Activated T-cell treated with anti-CD3 and anti-CD28 coated beads, Interleukin-2, amount 50 U/mL, for 72 hours (primary cell): ENCODE results near the gene MTERF4. TPM values are rescaled to one million over a fixed set of nuclear protein-coding genes. Genes with fewer than 3 reads are reported as not detected.

Experiments
- ATAC-seq, 2 donors: fragments of 150-1000 bp; cut with Tn5 transposase; replicated peaks in 1 of 2; 2 replicates each; pipeline ENCODE4 v1.10.0; 2021; ENCODE audit warnings: moderate library complexity in 2 of 2, mild to moderate bottlenecking in 1 of 2
- DNase-seq, 2 donors: peaks; one replicate each; pipeline ENCODE4 v3.0.0; 2021 to 2022; ENCODE audit warnings: mixed read lengths in 1 of 2
- H3K27ac Mint-ChIP-seq: one replicate; pipeline ENCODE4 v1.8.0; 2022; ENCODE audit warnings: mild to moderate bottlenecking, moderate library complexity, mixed read lengths
- H3K27me3 Mint-ChIP-seq: one replicate; pipeline ENCODE4 v1.8.0; 2022; ENCODE audit warnings: low read depth, mixed read lengths
- H3K36me3 Mint-ChIP-seq, 2 donors: one replicate each; pipeline ENCODE4 v1.8.0; 2022; ENCODE audit warnings: mixed read lengths in 2 of 2, mild to moderate bottlenecking in 1 of 2; ENCODE audit not compliant: insufficient read depth in 2 of 2
- H3K4me1 Mint-ChIP-seq: one replicate; pipeline ENCODE4 v1.8.0; 2022; ENCODE audit warnings: low read depth, mixed read lengths
- H3K4me3 Mint-ChIP-seq, 2 donors: one replicate each; pipeline ENCODE4 v1.8.0; 2022; ENCODE audit warnings: mild to moderate bottlenecking in 2 of 2, mixed read lengths in 2 of 2, moderate library complexity in 2 of 2
- H3K9me3 Mint-ChIP-seq, 2 donors: one replicate each; pipeline ENCODE4 v1.8.0; 2022; ENCODE audit warnings: mixed read lengths in 2 of 2
- total RNA-seq, 2 donors: library from RNA; stranded (reverse); gene quantifications; one replicate each; pipeline ENCODE4 v1.2.3, GENCODE V29; 2022

Gene MTERF4
- total RNA-seq, 2 donors from 2014 or later: 48.7 to 53.7 TPM

DNA sequence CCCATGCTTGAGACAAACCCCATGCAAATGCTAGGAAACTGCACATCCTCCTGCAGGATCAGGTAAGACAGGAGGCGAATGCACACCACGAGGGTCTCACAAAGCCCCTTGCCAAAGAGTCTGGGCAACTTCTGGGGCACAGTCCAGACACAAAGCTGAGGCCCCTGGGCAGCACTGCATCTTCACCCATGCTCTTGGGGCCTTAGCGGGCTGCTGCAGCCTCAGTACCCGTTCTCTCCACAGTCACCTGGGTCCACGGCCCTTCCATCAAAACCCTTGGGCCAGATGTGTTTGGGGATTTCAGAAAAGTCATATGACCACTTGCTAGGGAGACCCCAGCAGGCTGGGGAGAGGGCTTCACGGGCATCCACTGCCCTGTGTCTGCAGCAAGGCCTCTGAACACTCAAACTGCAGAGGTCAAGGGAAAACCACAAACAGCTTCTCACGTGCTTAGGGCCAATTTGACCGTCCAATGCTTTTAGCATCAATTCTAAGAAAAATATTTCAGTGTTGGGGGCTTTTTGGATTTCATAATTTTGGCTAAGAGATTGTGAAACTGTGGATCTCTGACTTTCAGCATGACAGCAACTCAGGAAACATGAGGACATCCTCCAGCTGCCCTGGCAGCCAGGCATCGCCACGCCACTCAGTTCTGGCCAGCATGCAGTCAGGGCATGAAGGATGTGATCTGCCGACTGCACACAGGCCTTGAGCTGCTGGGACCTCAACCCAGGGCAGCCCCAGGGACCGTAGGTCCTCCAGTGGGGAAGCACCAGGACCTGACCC is 27.2 kb upstream of the MTERF4 start:
- peak overlapping the region; percentile 97 for H3K27ac Mint-ChIP-seq
- H3K36me3 Mint-ChIP-seq: peaks cover 10 to 35% of the 10 kb centered on the region in 2 donors
- no peak for DNase-seq
- H3K9me3 Mint-ChIP-seq: no peaks in the 10 kb centered on the region
- H3K4me3 Mint-ChIP-seq: peak overlapping the region; percentile 0 to 52
- no peak for ATAC-seq
- H3K27me3 Mint-ChIP-seq: no peaks in the 10 kb centered on the region
- peaks cover 52% of the 10 kb centered on the region for H3K4me1 Mint-ChIP-seq

DNA sequence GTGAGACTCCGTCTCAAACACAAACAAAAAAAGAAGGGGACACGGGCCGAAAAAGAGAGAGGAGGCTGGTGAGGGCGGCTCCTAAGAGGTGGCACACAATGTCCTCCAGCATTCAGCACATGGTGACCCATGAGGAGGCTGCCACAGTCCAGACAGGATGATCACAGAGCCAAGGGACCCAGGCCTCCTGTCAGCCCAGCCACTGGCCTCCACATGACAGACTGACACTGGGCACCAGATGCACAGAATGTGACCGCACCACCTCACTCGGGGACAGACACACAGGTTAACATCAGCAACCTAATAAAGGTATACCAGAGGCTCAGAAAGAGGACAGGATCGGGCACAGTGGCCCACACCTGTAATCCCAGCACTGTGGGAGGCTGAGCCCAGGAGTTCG is 26.2 kb upstream of the MTERF4 start:
- DNase-seq (no peak), ATAC-seq (no peak)
- Mint-ChIP-seq H3K4me3 (peak overlapping the region; percentile 73 to 82), H3K36me3 (peaks cover 10 to 31% of the 10 kb centered on the region in 2 donors), H3K27ac (peak overlapping the region; percentile 97), H3K9me3 (no peaks in the 10 kb centered on the region), H3K27me3 (no peaks in the 10 kb centered on the region), H3K4me1 (peaks cover 59% of the 10 kb centered on the region)

DNA sequence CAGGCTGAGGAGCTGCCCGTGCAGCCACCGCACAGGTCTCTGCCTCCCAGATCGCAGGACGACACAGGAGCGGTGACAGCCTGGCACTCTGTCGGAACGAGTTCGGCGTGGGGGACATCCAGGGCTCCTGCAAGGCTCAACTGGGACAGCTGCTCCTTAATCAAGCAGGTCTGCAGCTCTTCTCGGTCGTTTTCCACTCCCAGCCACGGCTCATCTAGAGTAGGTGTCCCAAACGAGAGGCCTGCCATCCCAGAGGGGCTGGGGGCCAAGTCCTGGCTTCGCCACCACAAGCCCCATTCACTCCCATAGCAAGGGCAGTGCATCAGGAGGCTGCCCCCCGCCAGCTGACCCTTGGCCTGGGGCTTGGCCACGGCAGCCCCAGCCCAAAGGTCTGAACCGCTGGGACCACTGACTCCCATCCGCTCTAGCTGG is 24.7 kb upstream of the MTERF4 start:
- Mint-ChIP-seq H3K36me3 (peaks cover 12 to 25% of the 10 kb centered on the region in 2 donors), H3K4me1 (peaks cover 59% of the 10 kb centered on the region), H3K27me3 (no peaks in the 10 kb centered on the region), H3K27ac (no peak overlapping the region), H3K4me3 (peak overlapping the region; percentile 73 to 82), H3K9me3 (no peaks in the 10 kb centered on the region)
- DNase-seq (no peak), ATAC-seq (no peak)

DNA sequence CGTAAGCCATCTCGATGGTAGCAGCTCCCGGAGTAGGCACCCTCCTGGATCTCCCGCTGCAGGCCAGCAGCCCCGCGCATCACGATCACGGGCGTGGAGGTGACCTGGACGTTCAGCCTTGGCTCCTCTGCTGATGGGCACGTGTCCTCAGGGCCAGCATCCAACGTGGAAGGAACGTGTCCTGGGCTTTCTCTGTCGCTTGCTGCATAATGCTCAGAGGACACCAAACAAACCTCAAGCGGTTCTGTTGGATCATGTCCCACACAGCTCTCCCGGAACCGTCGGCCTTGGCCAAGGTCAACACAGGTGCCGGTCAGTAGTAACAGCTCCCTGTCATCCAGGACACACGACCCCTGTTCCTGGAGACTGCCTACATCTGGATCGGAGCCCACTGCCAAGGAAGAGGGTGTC is 24.1 kb upstream of the MTERF4 start:
- no peak overlapping the region for H3K27ac Mint-ChIP-seq
- H3K4me3 Mint-ChIP-seq: peak overlapping the region; percentile 73 to 82

DNA sequence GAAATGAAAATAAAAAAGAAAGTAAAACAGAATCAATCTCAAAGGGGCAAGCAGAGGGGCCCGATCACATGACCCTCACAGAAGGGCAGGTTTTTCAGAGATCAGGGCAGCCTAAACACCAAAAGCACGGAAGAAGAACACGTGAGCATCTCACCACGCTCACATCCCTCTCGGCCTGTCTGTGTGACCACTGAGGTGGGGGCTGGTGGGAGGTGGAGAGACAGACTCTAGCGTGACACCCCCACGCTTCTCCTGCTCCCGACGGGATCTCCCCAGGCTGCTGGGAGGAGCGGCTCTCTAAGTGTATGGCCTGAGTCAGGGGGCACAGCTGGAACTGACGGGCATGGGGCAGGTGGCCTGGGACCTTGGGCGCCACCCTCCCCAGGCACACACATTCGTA is 23.5 kb upstream of the MTERF4 start:
- Mint-ChIP-seq H3K4me3 (peak overlapping the region; percentile 73 to 82), H3K9me3 (peaks cover 3 to 4% of the 10 kb centered on the region in 2 donors), H3K27ac (no peak overlapping the region), H3K36me3 (peaks cover 15 to 34% of the 10 kb centered on the region in 2 donors), H3K27me3 (no peaks in the 10 kb centered on the region), H3K4me1 (peaks cover 59% of the 10 kb centered on the region)
- no peak for DNase-seq
- no peak for ATAC-seq

More for the DNA sequence above, 24.1 kb upstream of the MTERF4 start:
- ATAC-seq (no peak), DNase-seq (no peak)
- Mint-ChIP-seq H3K36me3 (peaks cover 12 to 30% of the 10 kb centered on the region in 2 donors), H3K27me3 (no peaks in the 10 kb centered on the region), H3K9me3 (no peaks in the 10 kb centered on the region), H3K4me1 (peaks cover 59% of the 10 kb centered on the region)

DNA sequence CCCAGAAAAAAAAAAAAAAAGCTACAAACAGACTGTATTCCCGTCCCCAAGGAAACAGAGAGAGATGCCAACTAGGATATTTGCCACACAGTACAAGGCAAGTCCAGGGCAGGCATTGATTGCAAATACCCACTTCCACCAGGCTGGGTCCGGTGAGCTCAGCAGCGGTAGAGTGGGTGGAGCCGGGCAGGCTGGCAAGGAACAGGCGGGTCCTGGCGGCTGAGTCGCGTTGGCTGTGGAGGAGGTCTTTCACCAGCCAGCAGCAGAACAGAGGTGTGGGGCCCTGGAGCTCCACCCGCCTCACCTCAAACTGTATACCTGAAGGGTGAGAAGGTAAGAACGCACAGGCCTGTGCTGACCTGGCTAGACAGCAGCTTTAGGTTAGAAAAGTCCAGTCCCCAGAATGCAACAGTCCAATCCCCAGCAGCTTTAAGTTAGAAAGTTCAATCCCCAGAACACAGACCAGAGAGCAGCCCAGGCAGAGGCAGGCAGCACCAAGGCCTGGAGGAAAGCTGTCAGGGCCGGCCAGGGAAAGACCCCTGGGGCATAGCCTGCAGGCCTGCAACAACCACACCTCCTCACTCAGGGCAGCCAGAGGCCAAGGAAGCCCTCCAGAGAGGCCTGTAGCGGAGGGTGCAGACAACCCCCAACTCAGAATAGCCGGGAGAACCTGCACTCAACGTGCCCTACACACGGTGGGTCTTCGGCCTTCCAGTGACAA is 21.9 kb upstream of the MTERF4 start:
- peak; percentile 43 to 64 for ATAC-seq
- Mint-ChIP-seq H3K27ac (peak overlapping the region; percentile 62), H3K9me3 (peaks cover 3 to 4% of the 10 kb centered on the region in 2 donors), H3K36me3 (peaks cover 16 to 34% of the 10 kb centered on the region in 2 donors), H3K4me3 (peak overlapping the region; percentile 71 to 80), H3K27me3 (no peaks in the 10 kb centered on the region), H3K4me1 (peaks cover 57% of the 10 kb centered on the region)
- peak; percentile 44 to 67 for DNase-seq

DNA sequence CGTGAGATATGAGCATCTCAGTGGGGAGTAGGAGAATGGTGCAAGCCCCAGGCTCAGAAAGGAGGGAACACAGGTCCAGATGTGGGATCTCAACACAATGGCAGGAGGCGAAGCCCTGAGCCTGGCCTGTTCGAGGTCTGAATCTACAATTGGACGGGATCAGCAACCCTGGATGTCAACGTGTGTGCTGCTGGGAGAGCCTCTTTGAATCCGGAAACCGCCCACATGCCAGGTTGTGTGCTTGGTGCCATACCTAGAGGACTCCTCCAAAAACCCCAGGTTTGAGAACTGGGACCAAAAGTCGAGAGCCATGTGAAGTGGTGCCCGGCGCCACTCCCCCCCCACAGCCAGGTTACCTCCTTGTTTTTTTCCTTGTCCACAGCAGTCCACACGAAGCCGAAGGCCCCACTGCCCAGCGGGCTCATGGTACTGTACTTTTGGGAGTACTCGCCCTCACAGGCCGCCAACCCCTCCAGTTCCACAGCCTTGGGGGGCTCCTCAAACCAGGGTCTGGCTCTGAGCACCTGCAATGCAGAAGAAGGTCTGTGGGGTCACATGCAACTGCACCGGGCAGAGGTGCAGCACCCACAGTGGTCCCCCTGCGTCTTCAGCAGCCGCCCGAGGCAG is 20.4 kb upstream of the MTERF4 start:
- DNase-seq (no peak), ATAC-seq (no peak)
- H3K9me3 Mint-ChIP-seq: peaks cover 3 to 4% of the 10 kb centered on the region in 2 donors
- peaks cover 10 to 23% of the 10 kb centered on the region in 2 donors for H3K36me3 Mint-ChIP-seq
- no peak overlapping the region for H3K4me3 Mint-ChIP-seq
- H3K27ac Mint-ChIP-seq: no peak overlapping the region
- H3K4me1 Mint-ChIP-seq: peaks cover 42% of the 10 kb centered on the region
- H3K27me3 Mint-ChIP-seq: no peaks in the 10 kb centered on the region

DNA sequence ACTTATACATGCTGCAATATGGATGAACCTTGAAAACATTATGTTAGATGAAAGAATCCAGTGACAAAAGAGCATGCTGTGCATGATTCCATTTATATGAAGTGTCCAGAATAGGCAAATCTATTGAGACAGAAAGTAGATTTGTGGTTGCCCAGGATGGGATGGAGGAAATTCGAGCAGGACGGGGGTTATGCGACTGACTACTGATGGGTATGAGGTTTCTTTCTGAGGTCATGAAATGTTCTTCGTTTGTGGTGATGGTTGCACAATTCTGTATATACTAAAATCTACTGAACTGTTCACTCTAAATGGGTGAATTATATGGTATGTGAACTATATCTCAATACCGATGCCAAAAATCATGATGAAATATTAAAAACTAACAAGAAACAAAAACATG is 18.9 kb upstream of the MTERF4 start:
- peaks cover 14 to 28% of the 10 kb centered on the region in 2 donors for H3K36me3 Mint-ChIP-seq
- peak overlapping the region; percentile 57 for H3K27ac Mint-ChIP-seq
- DNase-seq (no peak), ATAC-seq (no peak)
- peaks cover 27% of the 10 kb centered on the region for H3K4me1 Mint-ChIP-seq
- no peaks in the 10 kb centered on the region for H3K27me3 Mint-ChIP-seq
- H3K4me3 Mint-ChIP-seq: no peak overlapping the region
- H3K9me3 Mint-ChIP-seq: peaks cover 3 to 4% of the 10 kb centered on the region in 2 donors

DNA sequence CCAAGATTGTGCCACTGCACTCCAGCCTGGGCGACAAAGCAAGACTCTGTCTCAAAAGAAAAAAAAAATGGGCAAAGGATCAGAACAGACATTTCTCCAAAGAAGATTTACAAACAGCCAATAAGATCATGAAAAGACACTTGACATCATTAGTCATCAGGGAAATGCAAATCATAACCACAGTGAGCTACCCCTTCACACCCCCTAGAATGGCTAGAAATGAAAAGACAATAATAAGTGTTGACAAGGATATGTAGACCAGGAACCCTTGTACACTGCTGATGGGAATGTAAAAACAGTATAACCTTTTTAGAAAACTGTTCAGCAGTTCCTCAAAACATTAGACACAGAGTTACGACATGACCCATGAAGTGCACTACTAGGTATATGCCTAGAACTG is 18.4 kb upstream of the MTERF4 start:
- DNase-seq: no peak
- H3K36me3 Mint-ChIP-seq: peaks cover 14 to 29% of the 10 kb centered on the region in 2 donors
- H3K9me3 Mint-ChIP-seq: peaks cover 3 to 4% of the 10 kb centered on the region in 2 donors
- no peaks in the 10 kb centered on the region for H3K27me3 Mint-ChIP-seq
- H3K4me1 Mint-ChIP-seq: peaks cover 22% of the 10 kb centered on the region
- H3K27ac Mint-ChIP-seq: no peak overlapping the region
- no peak overlapping the region for H3K4me3 Mint-ChIP-seq
- peak; percentile 47 to 51 for ATAC-seq

DNA sequence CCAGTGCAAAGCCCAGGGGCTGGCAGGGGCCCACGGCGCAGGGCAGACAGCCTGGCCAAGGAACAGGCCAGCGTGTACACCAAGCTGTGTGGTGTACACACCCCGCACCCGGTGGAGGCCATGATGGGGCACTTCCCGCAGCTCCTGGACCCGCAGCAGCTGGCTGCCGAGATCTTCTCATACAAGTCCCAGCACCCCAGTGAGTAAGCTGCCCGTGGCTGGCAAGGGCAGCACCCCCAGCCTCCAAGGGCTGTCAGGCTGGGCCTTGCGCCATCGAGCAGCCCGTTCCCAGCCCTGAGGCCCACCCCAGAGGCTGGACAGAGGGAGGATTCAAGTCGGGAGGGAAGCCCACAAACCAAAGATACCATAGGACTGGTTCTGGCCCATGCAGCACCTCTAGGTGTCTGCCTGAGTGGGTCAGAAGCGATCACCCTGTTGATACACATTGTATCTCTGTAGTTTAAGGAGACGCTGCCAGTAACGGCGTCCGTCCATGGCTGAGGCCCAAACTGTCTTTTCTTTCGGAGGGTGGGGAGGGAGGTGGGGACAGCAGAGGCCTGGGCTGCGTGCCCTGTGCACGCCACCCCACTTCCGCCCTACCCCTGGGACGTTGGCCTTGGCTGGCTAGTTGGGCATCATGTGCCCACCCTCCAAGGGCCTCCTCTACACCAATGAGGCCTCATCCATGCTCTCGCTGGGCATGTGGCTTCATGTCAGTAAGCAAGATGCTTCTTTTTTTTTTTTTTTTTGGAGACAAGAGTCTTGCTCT is 16.8 kb upstream of the MTERF4 start:
- Mint-ChIP-seq H3K27ac (no peak overlapping the region), H3K4me3 (no peak overlapping the region), H3K9me3 (peaks cover 3 to 4% of the 10 kb centered on the region in 2 donors), H3K27me3 (no peaks in the 10 kb centered on the region), H3K36me3 (peaks cover 19 to 34% of the 10 kb centered on the region in 2 donors), H3K4me1 (peaks cover 8% of the 10 kb centered on the region)
- DNase-seq (no peak), ATAC-seq (no peak)

DNA sequence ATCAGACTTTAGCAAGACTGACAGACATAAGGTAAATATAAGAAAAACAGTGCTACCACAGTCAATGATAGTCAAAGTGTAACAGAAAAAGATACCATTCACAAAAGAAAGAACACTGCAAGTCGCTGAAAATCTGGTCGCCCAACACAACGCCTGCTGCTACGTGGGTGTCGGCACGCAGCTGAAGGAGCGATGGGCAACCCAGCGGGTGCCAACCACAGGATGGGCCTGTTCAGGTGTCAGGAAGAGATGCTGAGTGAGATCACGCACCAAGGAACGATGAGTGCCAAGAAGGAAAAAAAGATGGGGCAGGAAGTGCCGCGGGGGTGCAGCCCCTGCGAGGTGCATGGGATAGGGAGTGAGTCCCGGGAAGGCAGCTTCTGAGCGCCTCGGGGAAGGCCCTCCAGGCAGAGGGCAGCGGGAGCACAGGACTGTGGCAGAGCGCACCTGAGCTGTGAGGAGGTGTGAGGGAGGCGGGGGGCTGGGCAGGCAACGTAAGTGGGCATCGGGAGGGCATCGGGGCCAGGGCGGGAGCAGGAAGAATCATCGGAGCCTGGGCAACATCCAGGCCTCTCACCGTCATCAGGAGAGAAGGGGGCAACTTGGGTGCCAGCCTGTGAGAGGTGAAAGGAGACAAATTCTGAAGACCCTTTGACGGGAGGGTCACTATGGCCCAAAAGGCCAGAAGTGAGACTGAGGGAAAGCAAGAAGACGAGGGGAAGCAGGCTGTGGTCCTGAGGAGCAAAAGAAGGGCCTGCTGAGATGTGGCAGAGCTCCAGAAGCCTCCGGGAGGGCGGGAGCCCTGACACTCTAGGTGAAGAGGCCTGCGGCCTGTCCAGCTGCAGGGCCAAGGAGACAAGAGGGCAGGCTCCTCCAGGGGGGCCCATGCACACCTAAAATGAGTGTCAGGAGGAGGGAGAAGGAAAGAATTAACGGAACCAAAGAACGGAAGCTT is 14.8 kb upstream of the MTERF4 start:
- DNase-seq (no peak), ATAC-seq (no peak)
- H3K4me3 Mint-ChIP-seq: no peak overlapping the region
- H3K9me3 Mint-ChIP-seq: peaks cover 3 to 4% of the 10 kb centered on the region in 2 donors
- peaks cover 18% of the 10 kb centered on the region for H3K4me1 Mint-ChIP-seq
- peaks cover 22 to 39% of the 10 kb centered on the region in 2 donors for H3K36me3 Mint-ChIP-seq
- H3K27me3 Mint-ChIP-seq: no peaks in the 10 kb centered on the region
- peak overlapping the region; percentile 70 for H3K27ac Mint-ChIP-seq

DNA sequence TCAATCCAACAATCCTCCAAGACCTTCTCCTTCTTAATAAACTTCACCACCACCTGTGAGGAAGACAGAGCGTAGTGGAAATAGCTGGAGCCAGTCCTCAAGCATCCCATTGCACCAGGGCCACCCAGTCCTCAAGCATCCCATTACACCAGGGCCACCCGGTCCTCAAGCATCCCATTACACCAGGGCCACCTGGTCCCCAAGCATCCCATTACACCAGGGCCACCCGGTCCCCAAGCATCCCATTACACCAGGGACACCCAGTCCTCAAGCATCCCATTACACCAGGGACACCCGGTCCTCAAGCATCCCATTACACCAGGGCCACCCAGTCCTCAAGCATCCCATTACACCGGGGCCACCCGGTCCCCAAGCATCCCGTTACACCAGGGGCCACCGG is 13.3 kb upstream of the MTERF4 start:
- Mint-ChIP-seq H3K4me3 (no peak overlapping the region), H3K27me3 (no peaks in the 10 kb centered on the region), H3K4me1 (peaks cover 20% of the 10 kb centered on the region), H3K36me3 (peaks cover 17 to 30% of the 10 kb centered on the region in 2 donors), H3K9me3 (no peaks in the 10 kb centered on the region), H3K27ac (peak overlapping the region; percentile 43)
- DNase-seq (no peak), ATAC-seq (no peak)
